Measurements from ENCODE around the gene DLGAP1. TPM values are rescaled to one million over a fixed set of nuclear protein-coding genes. Genes with fewer than 3 reads are reported as not detected.

DLGAP1 gene
- total RNA-seq, 4 donors from 2014 or later, result 2.0 to 4.7 (median 2.1) TPM; not detected in 1

- H3K27me3 ChIP-seq, result no peaks in the 10 kb centered on the region
- H3K4me1 ChIP-seq, result no peaks in the 10 kb centered on the region
- no peak overlapping the region for H3K27ac ChIP-seq
- no peaks in the 10 kb centered on the region for H3K9me3 ChIP-seq
- TF ChIP-seq EP300 (IDR thresholded peaks at IDR 0.05) (no peak), POLR2A (IDR thresholded peaks at IDR 0.05) (no peak), POLR2AphosphoS5 (IDR thresholded peaks at IDR 0.05) (no peak), CTCF (IDR thresholded peaks at IDR 0.05) (no peak)
- no peak for DNase-seq (ENCODE audit: low spot score in 2 of 2)
- 100% methylated on average over 1 of the region's 1 CpG for WGBS
- H3K36me3 ChIP-seq, result no peaks in the 10 kb centered on the region
- no peak overlapping the region for H3K4me3 ChIP-seq
Measured at GRCh38 chr18:4108016-4108415, 347.1 kb downstream of the DLGAP1 start.

- no peak overlapping the region for H3K27ac ChIP-seq
- 68% methylated on average over 12 of the region's 12 CpGs for WGBS
Measured at GRCh38 chr18:4107049-4107467, 348.0 kb downstream of the DLGAP1 start.

GRCh38 chr18:4106407-4107033 is 348.6 kb downstream of the DLGAP1 start:
- no peak overlapping the region for H3K27ac ChIP-seq
- H3K4me3 ChIP-seq, result peak overlapping the region; percentile 29
- no peaks in the 10 kb centered on the region for H3K36me3 ChIP-seq
- DNase-seq (ENCODE audit: low spot score in 2 of 2), result peak in 1 of 2 donors; percentile 66
- WGBS, result 47% methylated on average over 13 of the region's 13 CpGs
- TF ChIP-seq POLR2AphosphoS5 (IDR thresholded peaks at IDR 0.05) (no peak), EP300 (IDR thresholded peaks at IDR 0.05) (no peak), CTCF (IDR thresholded peaks at IDR 0.05) (peak; percentile 50 to 82), POLR2A (IDR thresholded peaks at IDR 0.05) (no peak)
- H3K4me1 ChIP-seq, result no peaks in the 10 kb centered on the region
- no peaks in the 10 kb centered on the region for H3K27me3 ChIP-seq
- no peaks in the 10 kb centered on the region for H3K9me3 ChIP-seq

More at GRCh38 chr18:4107049-4107467, 348.0 kb downstream of the DLGAP1 start:
- Histone ChIP-seq H3K9me3 (no peaks in the 10 kb centered on the region), H3K4me3 (peak overlapping the region; percentile 29), H3K36me3 (no peaks in the 10 kb centered on the region), H3K27me3 (no peaks in the 10 kb centered on the region), H3K4me1 (no peaks in the 10 kb centered on the region)
- no peak for DNase-seq (ENCODE audit: low spot score in 2 of 2)
- TF ChIP-seq POLR2AphosphoS5 (IDR thresholded peaks at IDR 0.05) (no peak), CTCF (IDR thresholded peaks at IDR 0.05) (no peak), POLR2A (IDR thresholded peaks at IDR 0.05) (no peak), EP300 (IDR thresholded peaks at IDR 0.05) (no peak)

- H3K4me3 ChIP-seq, result no peak overlapping the region
- H3K27ac ChIP-seq, result no peak overlapping the region
- TF ChIP-seq POLR2A (IDR thresholded peaks at IDR 0.05), result no peak
- H3K9me3 ChIP-seq, result peaks cover 6% of the 10 kb centered on the region
- no peaks in the 10 kb centered on the region for H3K27me3 ChIP-seq
- H3K36me3 ChIP-seq, result no peaks in the 10 kb centered on the region
- no peak for DNase-seq (ENCODE audit: low spot score in 2 of 2)
- no peaks in the 10 kb centered on the region for H3K4me1 ChIP-seq
- WGBS, result 89% methylated on average over 1 of the region's 1 CpG
Measured at GRCh38 chr18:4102901-4103300, 352.2 kb downstream of the DLGAP1 start.

- H3K27me3 ChIP-seq, result no peaks in the 10 kb centered on the region
- no peak for TF ChIP-seq POLR2AphosphoS5 (IDR thresholded peaks at IDR 0.05)
- H3K4me3 ChIP-seq, result no peak overlapping the region
- DNase-seq (ENCODE audit: low spot score in 2 of 2), result no peak
- H3K4me1 ChIP-seq, result no peaks in the 10 kb centered on the region
- H3K27ac ChIP-seq, result no peak overlapping the region
- 94% methylated on average over 5 of the region's 5 CpGs for WGBS
- no peaks in the 10 kb centered on the region for H3K36me3 ChIP-seq
- H3K9me3 ChIP-seq, result peaks cover 6% of the 10 kb centered on the region
Measured at GRCh38 chr18:4101009-4101408, 354.1 kb downstream of the DLGAP1 start.

- TF ChIP-seq POLR2AphosphoS5 (IDR thresholded peaks at IDR 0.05), result no peak
- TF ChIP-seq CTCF (IDR thresholded peaks at IDR 0.05), result no peak
- TF ChIP-seq EP300 (IDR thresholded peaks at IDR 0.05), result no peak
- no peak for TF ChIP-seq POLR2A (IDR thresholded peaks at IDR 0.05)
- H3K4me1 ChIP-seq, result no peaks in the 10 kb centered on the region
- WGBS, result 39% methylated on average over 4 of the region's 4 CpGs
Measured at GRCh38 chr18:4096486-4096885, 358.6 kb downstream of the DLGAP1 start.

More at GRCh38 chr18:4096486-4096885, 358.6 kb downstream of the DLGAP1 start:
- H3K27ac ChIP-seq, result no peak overlapping the region
- H3K27me3 ChIP-seq, result no peaks in the 10 kb centered on the region
- no peaks in the 10 kb centered on the region for H3K36me3 ChIP-seq
- no peak overlapping the region for H3K4me3 ChIP-seq
- peaks cover 6% of the 10 kb centered on the region for H3K9me3 ChIP-seq
- no peak for DNase-seq (ENCODE audit: low spot score in 2 of 2)
